Erythroblast (primary cell): ENCODE data around the gene PGAM2.

Source experiments
- GATA1 ChIP-seq: IDR thresholded peaks from 2 replicates; pipeline ENCODE4 v1.6.1; 2011; ENCODE audit warnings: low read depth, mild to moderate bottlenecking, control low read depth, low read length, moderate library complexity
- POLR2A ChIP-seq: IDR thresholded peaks from 2 replicates; pipeline ENCODE4 v1.6.1; 2011; ENCODE audit warnings: mild to moderate bottlenecking, low read length

DNA sequence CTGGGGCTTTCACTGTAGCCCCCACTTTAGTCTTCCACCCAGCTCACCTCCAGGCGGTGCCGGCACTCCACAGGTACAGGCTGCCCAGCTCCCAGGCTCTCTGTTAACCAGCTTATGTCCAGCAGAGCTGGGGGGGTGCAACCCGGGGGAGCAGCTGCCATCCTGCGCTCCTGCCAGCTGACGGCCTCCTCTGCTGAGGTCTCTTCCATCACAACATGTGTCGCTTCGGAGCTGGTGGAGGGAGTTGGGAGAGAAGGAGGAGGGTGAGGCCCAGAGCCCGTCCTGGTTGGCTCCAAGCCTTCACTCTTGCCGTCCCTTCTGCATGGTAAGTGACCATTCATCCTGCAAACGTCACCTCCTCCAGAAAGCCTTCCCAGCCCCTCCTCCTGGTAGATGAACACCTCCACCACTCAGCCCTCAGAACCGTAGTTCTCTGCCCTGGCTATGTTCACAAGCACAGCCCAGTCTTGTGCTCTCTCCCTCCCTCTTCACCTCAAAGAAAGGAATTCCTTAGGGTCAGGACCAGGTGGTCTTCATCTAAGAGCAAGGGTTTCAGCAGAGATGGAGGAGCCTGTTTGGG lies 15.4 kb upstream of the PGAM2 start:
- no peak for TF ChIP-seq POLR2A
- no peak for TF ChIP-seq GATA1
